H9 (cell line): ENCODE measurements around the gene LPP. TPM values are rescaled to one million over a fixed set of nuclear protein-coding genes. Genes with fewer than 3 reads are reported as not detected.

Experiments
- DNase-seq: peaks from one replicate; pipeline ENCODE4 v3.0.0-alpha.2; 2017
- H2AFZ ChIP-seq: one replicate; pipeline ENCODE4 v1.6.1; 2013; ENCODE audit warnings: mild to moderate bottlenecking, low read length, control low read depth, moderate library complexity
- H2AK5ac ChIP-seq: 2 replicates; pipeline ENCODE4 v1.6.1; 2013; ENCODE audit warnings: low read length, control low read depth, mixed read lengths; ENCODE audit not compliant: insufficient read length
- H2BK120ac ChIP-seq: one replicate; pipeline ENCODE4 v1.6.1; 2013; ENCODE audit warnings: low read depth, mild to moderate bottlenecking, low read length, control low read depth, inconsistent platforms; ENCODE audit not compliant: poor library complexity, severe bottlenecking
- H2BK12ac ChIP-seq: 2 replicates; pipeline ENCODE4 v1.6.1; 2013; ENCODE audit warnings: low read length, control low read depth, mixed read lengths, low read depth; ENCODE audit not compliant: insufficient read length
- H2BK15ac ChIP-seq: 2 replicates; pipeline ENCODE4 v1.6.1; 2013; ENCODE audit warnings: low read depth, low read length, control low read depth
- H2BK20ac ChIP-seq: one replicate; pipeline ENCODE4 v1.6.1; 2013; ENCODE audit warnings: low read depth, mild to moderate bottlenecking, low read length, control low read depth, inconsistent platforms; ENCODE audit not compliant: poor library complexity, severe bottlenecking
- H2BK5ac ChIP-seq: 2 replicates; pipeline ENCODE4 v1.6.1; 2013; ENCODE audit warnings: low read length, control low read depth, mixed read lengths; ENCODE audit not compliant: insufficient read length
- H3K14ac ChIP-seq: 2 replicates; pipeline ENCODE4 v1.6.1; 2013; ENCODE audit warnings: low read length, control low read depth; ENCODE audit not compliant: insufficient read depth
- H3K18ac ChIP-seq: 2 replicates; pipeline ENCODE4 v1.6.1; 2013; ENCODE audit warnings: low read depth, mild to moderate bottlenecking, mixed read lengths, low read length, control low read depth; ENCODE audit not compliant: insufficient read length
- H3K23ac ChIP-seq: 2 replicates; pipeline ENCODE4 v1.6.1; 2013; ENCODE audit warnings: low read length, control low read depth, mixed read lengths, low read depth; ENCODE audit not compliant: insufficient read length
- H3K23me2 ChIP-seq: 2 replicates; pipeline ENCODE4 v1.6.1; 2013; ENCODE audit warnings: low read depth, mild to moderate bottlenecking, mixed read lengths, low read length, control low read depth; ENCODE audit not compliant: insufficient read length, poor library complexity, severe bottlenecking
- H3K27ac ChIP-seq: 2 replicates; pipeline ENCODE4 v1.5.1; 2013; ENCODE audit warnings: low read length, control low read depth, mixed read lengths, low read depth; ENCODE audit not compliant: insufficient read length
- H3K27me3 ChIP-seq: 2 replicates; pipeline ENCODE4 v1.6.1; 2013; ENCODE audit warnings: low read length, control low read depth, inconsistent platforms; ENCODE audit not compliant: insufficient read depth
- H3K4ac ChIP-seq: 2 replicates; pipeline ENCODE4 v1.6.1; 2013; ENCODE audit warnings: low read depth, mild to moderate bottlenecking, control low read depth, inconsistent platforms, low read length, moderate library complexity
- H3K4me1 ChIP-seq: 2 replicates; pipeline ENCODE4 v1.6.1; 2013; ENCODE audit warnings: low read length, control low read depth, inconsistent platforms; ENCODE audit not compliant: insufficient read depth
- H3K4me2 ChIP-seq: 2 replicates; pipeline ENCODE4 v1.6.1; 2013; ENCODE audit warnings: low read length, control low read depth, mixed read lengths; ENCODE audit not compliant: insufficient read length, insufficient read depth
- H3K56ac ChIP-seq: 2 replicates; pipeline ENCODE4 v1.6.1; 2013; ENCODE audit warnings: low read depth, mild to moderate bottlenecking, mixed read lengths, low read length, control low read depth; ENCODE audit not compliant: insufficient read length
- H3K79me1 ChIP-seq: 2 replicates; pipeline ENCODE4 v1.6.1; 2013; ENCODE audit warnings: low read depth, mild to moderate bottlenecking, moderate library complexity, low read length, control low read depth, inconsistent platforms; ENCODE audit not compliant: insufficient read depth, poor library complexity, severe bottlenecking
- H3K79me2 ChIP-seq: 2 replicates; pipeline ENCODE4 v1.6.1; 2013; ENCODE audit warnings: low read length, control low read depth, inconsistent platforms; ENCODE audit not compliant: insufficient read depth
- H3K9ac ChIP-seq: 2 replicates; pipeline ENCODE4 v1.6.1; 2013; ENCODE audit warnings: low read length, control low read depth, mixed read lengths; ENCODE audit not compliant: insufficient read length; ENCODE audit errors: extremely low read depth
- H3K9me3 ChIP-seq: one replicate; pipeline ENCODE4 v1.6.1; 2013; ENCODE audit warnings: low read depth, low read length, inconsistent platforms; ENCODE audit not compliant: control insufficient read depth
- H3T11ph ChIP-seq: one replicate; pipeline ENCODE4 v1.6.1; 2013; ENCODE audit warnings: mild to moderate bottlenecking, low read length, control low read depth, inconsistent platforms
- H4K20me1 ChIP-seq: one replicate; pipeline ENCODE4 v1.6.1; 2013; ENCODE audit not compliant: control insufficient read depth, insufficient read length, insufficient read depth
- H4K5ac ChIP-seq: 2 replicates; pipeline ENCODE4 v1.6.1; 2013; ENCODE audit warnings: low read depth, mild to moderate bottlenecking, mixed read lengths, low read length, control low read depth; ENCODE audit not compliant: insufficient read length
- H4K8ac ChIP-seq: replicated peaks from 2 replicates; pipeline ENCODE4 v1.6.1; 2013; ENCODE audit warnings: low read length, control low read depth, mixed read lengths, low read depth; ENCODE audit not compliant: insufficient read length
- H4K91ac ChIP-seq: 2 replicates; pipeline ENCODE4 v1.6.1; 2013; ENCODE audit warnings: low read depth, mild to moderate bottlenecking, moderate library complexity, mixed read lengths, low read length, control low read depth; ENCODE audit not compliant: insufficient read length
- H3K27ac Mint-ChIP-seq, 3 experiments: 2 replicates in 2 of 3; 3 replicates in 1 of 3; pipeline ENCODE4 v1.8.0; 2020 to 2021; ENCODE audit warnings: mixed read lengths in 3 of 3, mild to moderate bottlenecking in 1 of 3, moderate library complexity in 1 of 3
- H3K27me3 Mint-ChIP-seq: 2 replicates; pipeline ENCODE4 v1.8.0; 2021; ENCODE audit warnings: low read depth, mild to moderate bottlenecking, moderate library complexity, mixed read lengths
- H3K36me3 Mint-ChIP-seq, 3 experiments: 2 replicates in 2 of 3; 3 replicates in 1 of 3; pipeline ENCODE4 v1.8.0; 2020 to 2021; ENCODE audit warnings: low read depth in 3 of 3, mixed read lengths in 3 of 3; ENCODE audit not compliant: insufficient read depth in 1 of 3
- H3K4me1 Mint-ChIP-seq, 2 experiments: 2 replicates each; pipeline ENCODE4 v1.8.0; 2020; ENCODE audit warnings: mixed read lengths in 2 of 2
- H3K4me3 Mint-ChIP-seq, 2 experiments: 2 replicates in 1 of 2; 3 replicates in 1 of 2; pipeline ENCODE4 v1.8.0; 2020 to 2021; ENCODE audit warnings: mild to moderate bottlenecking in 2 of 2, mixed read lengths in 2 of 2, moderate library complexity in 1 of 2
- H3K9me3 Mint-ChIP-seq, 2 experiments: 2 replicates in 1 of 2; 3 replicates in 1 of 2; pipeline ENCODE4 v1.8.0; 2020; ENCODE audit warnings: mild to moderate bottlenecking in 2 of 2, mixed read lengths in 2 of 2, moderate library complexity in 1 of 2
- CTCF ChIP-seq: fragments of 200-600 bp; sonication (generic); conservative IDR thresholded peaks from 3 replicates; pipeline ENCODE4 v1.8.0; 2021; ENCODE audit warnings: antibody characterized with exemption, mild to moderate bottlenecking
- total RNA-seq: library from RNA; stranded (reverse); gene quantifications from 2 replicates; pipeline ENCODE4 v1.2.1, GENCODE V29; 2021

The LPP gene
- total RNA-seq, 1 experiment from 2014 or later = 64.6 TPM

GRCh38 chr3:188544012-188544411 lies 390.1 kb downstream of the LPP start:
- Histone ChIP-seq H3K4me2 (no peak overlapping the region), H3T11ph (no peak overlapping the region), H3K27me3 (no peaks in the 10 kb centered on the region), H4K5ac (no peak overlapping the region), H3K23me2 (no peaks in the 10 kb centered on the region), H3K23ac (no peak overlapping the region), H2BK15ac (no peak overlapping the region), H3K4ac (no peak overlapping the region), H3K18ac (no peak overlapping the region), H3K9ac (no peak overlapping the region), H3K9me3 (no peaks in the 10 kb centered on the region), H3K56ac (no peak overlapping the region), H2BK20ac (no peak overlapping the region), H2AFZ (no peak overlapping the region), H3K27ac (no peak overlapping the region), H3K79me2 (no peaks in the 10 kb centered on the region), H3K14ac (no peak overlapping the region), H2BK5ac (no peak overlapping the region), H3K79me1 (no peaks in the 10 kb centered on the region), H2BK120ac (no peak overlapping the region), H2AK5ac (no peak overlapping the region), H4K20me1 (no peaks in the 10 kb centered on the region), H3K4me1 (no peaks in the 10 kb centered on the region), H4K91ac (no peak overlapping the region), H2BK12ac (no peak overlapping the region), H4K8ac (no peak overlapping the region)
- TF ChIP-seq CTCF = no peak
- H3K4me3 Mint-ChIP-seq = no peak overlapping the region
- no peak for DNase-seq
- no peaks in the 10 kb centered on the region for H3K36me3 Mint-ChIP-seq
- no peaks in the 10 kb centered on the region for H3K9me3 Mint-ChIP-seq
- H3K27me3 Mint-ChIP-seq = no peaks in the 10 kb centered on the region
- peaks cover 0 to 5% of the 10 kb centered on the region in 2 experiments; a peak in 2 of 4 replicates for H3K4me1 Mint-ChIP-seq
- no peak overlapping the region for H3K27ac Mint-ChIP-seq
